GM18507 (cell line): ENCODE results near the gene KDM7A.

Source experiments
- DNase-seq: peaks from one replicate; pipeline ENCODE4 v3.0.0; 2011; ENCODE audit warnings: low read depth; ENCODE audit not compliant: insufficient read length; ENCODE audit errors: extremely low spot score
- FAIRE-seq: peaks from 2 replicates; lab custom pipeline; 2011; peaks lifted over from hg19 to GRCh38; lab: Jason Lieb, UNC

The KDM7A gene

GRCh38 chr7:140176811-140177702 is at the start of gene KDM7A:
KDM7A (minus strand) TSS chr7:140176983; CDS start chr7:140176937, 46 bp downstream.
- FAIRE-seq (peak; percentile 72), DNase-seq (peak; percentile 78)

- DNase-seq (no peak), FAIRE-seq (no peak)
Observed at GRCh38 chr7:140225562-140226249, 48.9 kb upstream of the KDM7A start.

GRCh38 chr7:140223515-140224221 is 46.9 kb upstream of the KDM7A start:
- no peak for FAIRE-seq

GRCh38 chr7:140222814-140223213 is 46.0 kb upstream of the KDM7A start:
- no peak for DNase-seq
- FAIRE-seq: peak; percentile 58

More at GRCh38 chr7:140223515-140224221, 46.9 kb upstream of the KDM7A start:
- DNase-seq: no peak

GRCh38 chr7:140219672-140220524 is 43.1 kb upstream of the KDM7A start:
- FAIRE-seq (no peak), DNase-seq (no peak)

GRCh38 chr7:140218656-140219055 is 41.9 kb upstream of the KDM7A start:
- FAIRE-seq (no peak), DNase-seq (no peak)

- DNase-seq (no peak), FAIRE-seq (no peak)
Observed at GRCh38 chr7:140217750-140218501, 41.1 kb upstream of the KDM7A start.

- FAIRE-seq: no peak
- DNase-seq: no peak
Observed at GRCh38 chr7:140215281-140215680, 38.5 kb upstream of the KDM7A start.

- DNase-seq (no peak), FAIRE-seq (no peak)
Observed at GRCh38 chr7:140214075-140214684, 37.4 kb upstream of the KDM7A start.

- FAIRE-seq: peak; percentile 49
Observed at GRCh38 chr7:140213684-140214074, 36.9 kb upstream of the KDM7A start.

GRCh38 chr7:140212100-140212881 is 35.5 kb upstream of the KDM7A start:
- FAIRE-seq: peak; percentile 88

More at GRCh38 chr7:140213684-140214074, 36.9 kb upstream of the KDM7A start:
- DNase-seq: no peak

GRCh38 chr7:140211698-140212097 is 34.9 kb upstream of the KDM7A start:
- no peak for DNase-seq
- no peak for FAIRE-seq

More at GRCh38 chr7:140212100-140212881, 35.5 kb upstream of the KDM7A start:
- peak; percentile 60 for DNase-seq

- FAIRE-seq (peak; percentile 95), DNase-seq (peak; percentile 71)
Observed at GRCh38 chr7:140209866-140210609, 33.3 kb upstream of the KDM7A start.

- FAIRE-seq (no peak), DNase-seq (no peak)
Observed at GRCh38 chr7:140206616-140207389, 30.0 kb upstream of the KDM7A start.

- no peak for FAIRE-seq
Observed at GRCh38 chr7:140205600-140205999, 28.8 kb upstream of the KDM7A start.

GRCh38 chr7:140203556-140203955 is 26.8 kb upstream of the KDM7A start:
- no peak for DNase-seq
- FAIRE-seq: no peak

More at GRCh38 chr7:140205600-140205999, 28.8 kb upstream of the KDM7A start:
- DNase-seq: no peak
